Stimulated activated CD4-positive, alpha-beta T cell treated with anti-CD3 and anti-CD28 coated beads, Interleukin-2, amount 100 ng/mL, for 24 hours (primary cell): ENCODE results near the gene SGSH.
"Not testable (repeated sequence)": the region's sequence is repeated elsewhere in the genome, so short reads cannot be mapped to it uniquely, and the experiment has no call there.

Source experiments
- DNase-seq, 2 donors: peaks; one replicate each; pipeline ENCODE4 v3.0.0-alpha.2; 2020

Gene SGSH

GRCh38 chr17:80220054-80220735 is at the start of gene SGSH, which contains the start of gene SLC26A11:
TSS of gene SGSH (minus strand) at chr17:80220333. CDS start at chr17:80220313, 20 bp downstream.
TSS of gene SLC26A11 (plus strand) at chr17:80220427. CDS start at chr17:80221561, 1,134 bp downstream.
- peak; percentile 74 to 83 for DNase-seq

- DNase-seq: no peak
These were observed 49.3 kb upstream of the SGSH start for GRCh38 chr17:80269405-80269807.

DNA sequence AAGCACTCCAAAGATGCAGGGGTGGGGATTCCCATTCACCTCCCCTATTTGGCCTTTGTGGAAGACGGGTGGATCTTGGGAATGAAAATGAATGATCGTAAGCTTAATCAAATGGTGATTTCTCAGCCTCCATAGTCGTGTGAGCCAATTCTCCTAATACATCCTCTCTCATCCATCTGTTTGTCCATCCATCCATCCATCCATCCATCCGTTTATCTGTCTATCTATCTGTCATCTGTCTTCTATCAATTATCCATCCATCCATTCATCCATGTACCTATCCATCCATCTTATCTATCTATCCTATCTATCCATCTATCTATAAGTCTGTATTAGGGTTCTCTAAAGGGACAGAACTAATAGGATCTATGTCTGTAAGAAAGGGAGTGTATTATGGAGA is 48.3 kb upstream of the SGSH start:
- no peak for DNase-seq

DNA sequence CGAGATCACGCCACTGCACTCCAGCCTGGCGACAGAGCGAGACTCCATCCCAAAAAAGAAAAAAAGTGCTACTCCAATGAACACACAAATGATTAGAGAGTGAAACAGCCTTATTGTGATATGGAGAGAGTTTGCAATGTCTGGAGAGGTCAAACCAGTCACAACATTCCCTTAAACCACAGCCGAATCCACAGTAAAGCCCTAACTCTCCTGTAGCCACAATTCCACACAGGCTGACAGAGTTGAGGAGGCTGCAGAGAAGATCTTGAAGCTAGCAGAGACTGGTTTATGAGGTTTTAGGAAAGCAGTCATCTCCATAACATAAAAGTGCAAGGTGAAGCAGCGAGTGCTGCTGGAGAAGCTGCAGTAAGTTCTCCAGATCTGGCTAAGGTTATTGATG is 47.3 kb upstream of the SGSH start:
- no peak for DNase-seq

DNA sequence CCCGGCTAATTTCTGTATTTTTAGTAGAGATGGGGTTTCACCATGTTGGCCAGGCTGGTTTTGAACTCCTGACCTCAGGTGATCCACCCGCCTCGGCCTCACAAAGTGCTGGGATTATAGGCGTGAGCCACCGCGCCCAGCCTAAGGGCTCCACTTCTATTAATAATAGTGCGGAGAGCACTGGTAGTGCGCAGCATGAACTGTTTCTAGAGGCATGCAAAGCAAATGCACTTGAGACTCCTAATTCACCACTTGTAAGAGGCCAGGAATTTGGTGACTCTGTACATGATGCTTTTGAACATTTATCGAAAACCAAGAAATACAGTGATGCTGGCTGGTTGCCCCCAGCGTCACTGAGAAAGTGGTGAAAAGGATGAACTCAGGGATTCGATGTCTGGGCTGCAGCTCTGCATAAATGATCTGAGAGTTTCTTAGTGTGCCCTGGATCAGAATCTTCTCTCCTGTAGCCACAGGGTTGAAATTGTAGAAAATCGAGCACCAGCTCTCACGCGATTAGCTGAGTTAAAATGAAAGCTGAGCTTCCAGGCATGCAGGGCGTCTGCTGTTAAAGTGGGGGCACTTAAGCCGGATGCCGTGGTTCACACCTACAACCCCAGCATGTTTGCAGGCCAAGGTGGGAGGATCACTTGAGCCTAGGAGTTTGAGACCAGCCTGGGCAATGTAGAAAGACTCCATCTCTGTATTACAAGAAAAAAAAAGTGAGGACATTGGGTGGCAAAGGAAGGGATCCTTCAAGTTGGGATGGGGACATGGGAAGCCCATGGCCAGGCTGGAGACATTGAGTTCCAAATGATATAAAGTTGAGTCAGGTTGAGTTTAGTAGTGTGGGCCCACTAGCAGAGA is 45.3 kb upstream of the SGSH start:
- DNase-seq: peak; percentile 72 to 77

GRCh38 chr17:80264205-80265075 is 44.3 kb upstream of the SGSH start:
- peak; percentile 65 to 67 for DNase-seq

DNA sequence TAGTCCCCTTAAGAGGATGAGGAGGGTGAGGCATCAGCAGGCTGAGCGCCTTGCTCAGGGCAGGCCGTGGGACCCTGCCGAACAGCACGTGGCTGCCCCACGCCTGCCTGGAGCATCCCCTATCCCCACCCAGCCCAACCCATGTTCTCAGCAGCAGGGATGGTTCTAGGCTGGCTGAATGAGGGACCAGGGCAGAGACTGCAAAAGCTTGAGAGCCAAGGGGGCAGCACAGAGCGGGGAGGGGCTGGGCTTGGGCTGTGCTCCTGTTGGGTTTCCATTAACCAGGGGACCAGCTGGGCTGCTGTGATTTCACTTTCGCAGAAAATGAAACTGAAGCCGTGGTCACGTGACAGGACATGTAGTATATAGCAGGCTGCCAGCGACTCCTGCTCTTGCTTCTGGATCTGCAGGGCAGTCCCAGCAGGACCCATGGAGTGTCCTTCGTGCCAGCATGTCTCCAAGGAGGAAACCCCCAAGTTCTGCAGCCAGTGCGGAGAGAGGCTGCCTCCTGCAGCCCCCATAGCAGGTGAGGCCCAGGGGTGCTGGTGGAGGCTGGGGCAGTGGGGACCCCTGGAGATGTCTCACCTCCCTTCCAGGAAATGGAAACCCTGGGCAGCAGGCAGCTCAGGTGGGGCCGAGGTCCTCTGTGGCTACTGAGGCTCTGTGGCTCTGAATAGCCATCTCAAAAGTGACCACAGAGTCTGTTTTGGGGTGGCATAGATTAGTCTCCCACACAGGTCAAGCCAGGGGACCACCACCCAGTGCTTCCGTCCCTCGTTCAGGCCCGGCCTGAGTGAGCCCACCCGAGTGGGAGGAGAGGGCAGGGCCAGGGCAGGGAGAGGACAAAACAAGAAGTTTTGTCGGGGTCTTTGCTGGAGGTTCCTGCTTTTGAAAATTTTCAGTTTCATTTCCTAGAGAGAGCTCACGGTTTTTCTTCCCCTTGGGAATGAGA is 43.4 kb upstream of the SGSH start:
- peak; percentile 88 for DNase-seq

DNA sequence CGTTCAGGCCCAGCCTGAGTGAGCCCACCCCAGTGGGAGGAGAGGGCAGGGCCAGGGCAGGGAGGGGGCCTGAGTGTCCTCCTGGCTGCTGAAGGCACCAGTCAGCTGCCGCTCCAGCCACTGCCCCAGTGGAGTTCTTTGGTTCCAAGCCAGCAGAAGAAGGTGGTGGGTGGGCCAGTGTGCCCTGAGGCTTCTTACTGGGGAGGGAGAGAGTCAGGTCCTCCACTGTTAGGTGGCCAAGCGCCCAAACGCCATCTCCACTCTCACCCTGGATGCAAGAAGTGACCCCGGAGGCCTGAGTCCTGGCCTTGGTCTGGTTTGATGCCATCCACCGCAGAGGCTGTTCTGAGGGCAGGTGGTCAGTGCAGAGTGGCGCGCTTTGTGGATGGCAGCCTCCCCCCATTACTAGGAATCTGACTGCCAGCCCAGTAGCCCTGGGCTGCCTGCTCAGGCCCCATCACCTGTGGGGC is 42.7 kb upstream of the SGSH start:
- DNase-seq: no peak

- DNase-seq: no peak
These were observed 42.2 kb upstream of the SGSH start for GRCh38 chr17:80262291-80262690.

DNA sequence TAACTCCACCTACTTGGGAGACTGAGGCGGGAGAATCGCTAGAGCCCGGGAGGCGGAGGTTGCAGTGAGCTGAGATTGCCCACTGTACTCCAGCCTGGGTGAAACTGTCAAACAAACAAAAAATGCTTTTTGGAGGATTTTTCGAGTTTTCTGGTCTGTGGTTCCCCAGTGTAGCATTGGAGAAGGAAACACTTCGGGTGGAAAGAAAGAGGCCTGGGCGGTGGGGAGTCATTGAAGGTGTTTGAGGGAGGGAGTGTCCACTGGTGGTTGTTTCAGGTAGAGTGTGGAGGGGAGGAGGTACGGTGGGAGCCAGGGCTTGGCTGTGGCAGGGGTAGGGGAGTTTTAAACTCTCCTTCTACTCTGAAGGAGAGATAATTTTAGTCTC is 41.8 kb upstream of the SGSH start:
- DNase-seq: no peak

GRCh38 chr17:80261159-80261894 is 41.2 kb upstream of the SGSH start:
- peak; percentile 61 to 69 for DNase-seq

DNA sequence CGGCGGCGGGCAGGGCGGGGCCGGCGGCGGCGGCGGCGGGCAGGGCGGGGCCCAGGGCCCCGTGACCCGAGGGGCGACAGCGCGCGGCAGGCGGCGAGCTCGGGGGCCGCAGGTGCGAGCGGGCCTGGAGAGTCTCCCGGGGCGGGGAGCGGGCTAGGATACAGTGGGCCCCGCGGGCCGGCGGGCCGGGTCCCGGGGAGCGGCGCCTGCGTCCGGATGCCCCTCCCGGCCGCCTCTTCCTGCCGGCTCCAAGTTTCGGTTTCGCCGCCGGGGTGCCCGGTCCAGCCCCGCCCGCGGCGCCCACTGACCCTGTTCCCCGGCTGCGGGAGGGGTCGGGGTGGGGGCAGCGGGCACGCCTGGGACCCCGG is 40.6 kb upstream of the SGSH start, which contains the start of gene RNF213:
Gene RNF213 (plus strand): TSS at position 62 of the 368 bp plus-strand sequence. CDS start 2,830 bp downstream, outside the sequence.
- DNase-seq: peak; percentile 54 to 55

- peak; percentile 78 to 81 for DNase-seq
These were observed 40.0 kb upstream of the SGSH start for GRCh38 chr17:80260069-80260535.

DNA sequence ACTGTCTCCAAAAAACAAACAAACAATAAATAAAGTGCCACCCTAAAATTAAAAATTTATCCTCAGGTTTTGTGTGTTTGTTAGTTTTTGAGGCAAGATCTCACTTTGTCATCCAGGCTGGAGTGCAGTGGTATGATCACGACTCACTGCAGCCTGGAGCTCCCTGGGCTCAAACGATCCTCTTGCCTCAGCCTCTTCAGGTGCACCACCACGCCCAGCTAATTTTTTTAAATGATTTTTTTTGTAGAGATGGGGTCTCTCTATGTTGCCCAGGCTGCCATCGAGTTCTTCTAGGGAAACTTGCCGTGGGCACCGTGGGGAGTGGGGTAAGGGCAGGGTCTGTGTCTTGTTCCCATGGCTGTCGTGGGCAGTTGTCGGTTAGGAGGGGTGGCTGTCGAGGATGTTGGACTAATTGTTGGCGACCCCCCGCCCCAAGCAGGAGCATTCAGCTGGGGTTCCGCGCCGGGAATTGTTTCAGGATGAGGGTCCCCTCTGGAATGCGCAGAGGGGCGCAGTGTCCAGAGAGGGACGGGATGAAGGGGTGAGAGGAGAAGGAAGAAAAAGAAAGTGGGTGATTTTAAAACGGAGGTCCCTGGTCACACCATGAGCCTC is 39.4 kb upstream of the SGSH start:
- DNase-seq: no peak

DNA sequence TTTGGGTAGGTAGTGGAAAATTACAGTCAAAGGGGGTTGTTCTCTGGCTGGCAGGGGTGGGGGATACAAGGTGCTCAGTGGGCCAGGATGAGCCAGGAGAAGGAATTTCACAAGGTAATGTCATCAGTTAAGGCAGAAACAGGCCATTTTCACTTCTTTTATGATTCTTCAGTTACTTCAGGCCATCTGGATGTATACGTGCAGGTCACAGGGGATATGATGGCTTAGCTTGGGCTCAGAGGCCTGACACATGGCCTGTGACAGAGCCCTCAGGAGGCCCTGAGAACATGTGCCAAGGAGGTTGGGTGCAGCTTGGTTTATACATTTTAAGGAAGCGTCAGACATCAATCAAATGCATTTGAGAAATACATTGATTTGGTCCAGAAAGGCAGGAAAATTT is 38.2 kb upstream of the SGSH start:
- DNase-seq: not testable (repeated sequence)

DNA sequence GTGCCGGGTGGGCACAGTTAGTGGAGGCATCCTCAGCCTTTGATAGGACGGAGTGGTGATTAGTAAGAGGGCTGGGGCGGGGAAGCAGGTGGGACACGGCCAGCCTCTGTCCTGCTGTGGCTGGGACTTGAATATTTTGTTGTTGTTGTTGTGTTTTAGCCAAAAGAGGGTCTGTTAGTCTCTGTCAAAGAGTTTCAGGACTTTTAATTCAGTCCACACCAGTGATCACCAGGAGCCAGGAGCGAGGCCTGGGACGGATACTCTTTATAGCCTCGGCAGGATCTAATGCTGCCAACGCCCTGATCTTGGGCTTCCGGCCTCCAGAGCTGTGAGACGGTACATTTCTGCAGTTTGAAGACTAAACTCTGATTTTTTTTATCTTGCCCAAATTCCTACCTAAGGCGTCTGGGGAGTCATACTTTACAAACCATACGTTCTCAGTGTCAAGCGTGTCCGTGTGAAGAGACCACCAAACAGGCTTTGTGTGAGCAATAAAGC is 37.6 kb upstream of the SGSH start:
- DNase-seq: no peak

DNA sequence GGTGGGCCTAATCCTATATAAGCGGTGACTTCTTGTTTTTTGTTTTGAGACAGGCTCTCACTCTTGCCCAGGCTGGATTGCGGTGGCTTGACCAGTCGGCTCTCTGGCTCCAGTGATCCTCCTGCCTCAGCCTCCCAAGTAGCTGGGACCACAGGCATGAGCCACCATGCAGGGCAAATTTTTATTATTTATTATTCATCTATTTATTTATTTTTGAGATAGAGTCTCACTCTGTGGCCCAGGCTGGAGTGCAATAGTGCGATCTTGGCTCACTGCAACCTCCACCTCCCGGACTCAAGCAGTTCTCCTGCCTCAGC is 35.9 kb upstream of the SGSH start:
- no peak for DNase-seq

DNA sequence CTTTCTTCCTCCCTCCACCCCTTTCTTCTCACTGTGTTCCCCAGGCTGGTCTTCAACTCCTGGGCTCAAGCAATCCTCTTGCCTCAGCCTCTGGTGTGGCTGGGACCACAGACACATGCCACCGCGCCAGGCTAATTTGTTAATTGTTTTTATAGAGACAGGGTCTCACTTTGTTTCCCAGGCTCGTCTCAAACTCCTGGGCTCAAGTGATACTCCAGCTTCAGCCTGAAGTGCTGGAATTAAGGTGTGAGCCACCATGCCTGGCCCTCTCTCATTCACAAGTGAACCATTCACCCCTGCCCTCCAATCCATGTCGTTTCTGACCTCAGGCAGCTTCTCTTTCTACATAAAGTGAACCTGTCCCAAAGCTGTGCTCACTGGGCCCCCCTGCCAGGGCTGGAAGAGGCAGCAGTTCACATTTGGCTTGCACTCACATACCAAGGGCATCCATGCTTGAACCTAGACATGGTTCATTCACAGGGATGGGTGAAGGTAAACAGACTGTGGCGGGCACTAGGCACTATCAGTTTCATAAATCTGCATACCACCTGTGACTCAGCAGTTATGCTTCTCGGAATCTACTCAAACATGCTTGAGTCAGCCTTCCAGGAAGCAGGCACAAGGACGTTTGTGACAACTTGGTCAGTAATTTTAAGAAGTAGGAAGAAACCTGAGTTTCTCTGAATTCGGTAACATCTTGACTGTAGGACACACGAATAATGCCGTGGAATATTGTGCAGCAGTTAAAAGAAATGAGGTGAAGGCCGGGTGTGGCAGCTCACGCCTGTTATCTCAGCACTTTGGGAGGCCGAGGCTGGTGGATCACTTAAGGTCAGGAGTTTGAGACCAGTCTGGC is 34.5 kb upstream of the SGSH start:
- DNase-seq: peak; percentile 60 to 71
